ENCODE measurements around the gene VPS8.

- TF ChIP-seq CTCF (IDR thresholded peaks at IDR 0.05; ENCODE audit: insufficient read depth, low read length, poor library complexity, severe bottlenecking) (no peak), EZH2phosphoT487 (conservative IDR thresholded peaks at IDR 0.05; ENCODE audit: low read length) (no peak)
These were observed 158.2 kb downstream of the VPS8 start for GRCh38 chr3:184970186-184970585.

Data from SU-DHL-6 (cell line).